ENCODE measurements around the gene KBTBD13.
A peak's percentile ranks its signal among the peaks of the same experiment; 100 is the strongest.
"Not testable (repeated sequence)": the region's sequence is repeated elsewhere in the genome, so short reads cannot be mapped to it uniquely, and the experiment has no call there.

The KBTBD13 gene

DNA sequence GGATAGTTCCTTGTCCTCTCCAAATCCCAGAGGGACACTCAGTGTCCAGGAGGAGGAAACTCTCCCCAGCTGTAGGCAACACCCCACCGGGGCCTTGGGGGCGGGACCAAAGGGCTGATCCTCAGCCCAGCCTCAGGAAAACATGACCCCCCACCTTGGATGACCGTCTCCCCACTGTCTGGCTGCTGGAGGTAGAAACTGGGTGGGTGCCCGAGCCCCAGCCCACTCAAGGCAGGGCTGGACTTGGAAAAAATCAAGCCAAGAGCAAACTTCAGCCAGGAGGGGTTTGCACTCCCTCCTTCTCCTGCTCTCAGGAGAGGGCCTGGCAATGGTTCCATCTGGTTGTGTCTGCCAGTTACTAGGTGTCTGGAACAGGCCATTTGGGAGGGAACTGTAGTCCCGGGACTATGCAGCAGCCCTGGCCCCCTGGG is 5.2 kb upstream of the KBTBD13 start:
- DNase-seq, result no peak

DNA sequence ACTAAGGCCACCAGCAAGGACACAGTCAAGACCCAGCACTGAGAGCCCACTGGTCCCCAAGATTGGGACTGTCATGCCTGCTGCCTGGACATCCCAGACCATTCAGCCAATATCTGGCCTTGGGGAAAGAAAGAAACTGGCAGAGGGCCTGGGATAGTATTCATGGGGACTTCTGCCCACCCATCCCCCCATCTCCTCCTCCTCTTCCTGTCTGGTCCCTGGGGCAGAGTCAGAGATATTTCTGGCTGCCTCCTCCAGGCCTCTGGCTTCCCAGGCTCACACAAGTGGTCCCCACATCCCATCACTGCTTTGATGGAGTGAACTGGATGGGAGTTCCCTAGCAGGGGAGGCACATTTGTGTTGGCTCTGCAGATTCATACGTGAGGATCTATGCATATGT is 4.5 kb upstream of the KBTBD13 start:
- no peak for DNase-seq

DNA sequence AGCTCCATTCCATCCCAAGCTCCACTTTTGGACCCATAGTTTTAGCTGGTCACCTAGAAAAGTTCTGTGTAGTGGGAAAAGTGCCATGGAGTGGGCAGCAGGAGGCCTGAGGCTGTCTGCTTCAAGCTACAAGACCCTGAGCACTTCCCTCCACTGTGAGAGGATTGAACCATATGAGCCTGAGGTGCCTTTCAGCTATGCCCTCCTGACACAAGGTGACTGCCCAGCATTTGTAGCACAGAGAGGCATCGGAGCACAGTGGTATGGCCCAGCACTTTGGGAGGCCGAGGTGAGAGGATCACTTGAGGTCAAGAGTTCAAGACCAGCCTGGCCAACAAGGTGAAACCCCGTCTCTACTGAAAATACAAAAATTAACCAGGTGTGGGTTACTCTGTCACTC is 3.9 kb upstream of the KBTBD13 start:
- DNase-seq, result no peak

DNA sequence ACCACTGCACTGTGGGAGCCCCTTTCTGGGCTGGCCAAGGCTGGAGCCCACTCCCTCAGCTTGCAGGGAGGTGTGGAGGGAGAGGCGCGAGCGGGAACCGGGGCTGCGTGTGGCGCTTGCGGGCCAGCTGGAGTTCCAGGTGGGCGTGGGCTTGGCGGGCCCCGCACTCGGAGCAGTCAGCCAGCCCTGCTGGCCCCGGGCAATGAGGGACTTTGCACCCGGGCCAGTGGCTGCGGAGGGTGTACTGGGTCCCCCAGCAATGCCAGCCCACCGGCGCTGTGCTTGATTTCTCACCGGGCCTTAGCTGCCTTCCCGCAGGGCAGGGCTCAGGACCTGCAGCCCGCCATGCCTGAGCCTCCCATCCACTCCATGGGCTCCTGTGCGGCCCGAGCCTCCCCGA is 1.6 kb upstream of the KBTBD13 start:
- not testable (repeated sequence) for DNase-seq

DNA sequence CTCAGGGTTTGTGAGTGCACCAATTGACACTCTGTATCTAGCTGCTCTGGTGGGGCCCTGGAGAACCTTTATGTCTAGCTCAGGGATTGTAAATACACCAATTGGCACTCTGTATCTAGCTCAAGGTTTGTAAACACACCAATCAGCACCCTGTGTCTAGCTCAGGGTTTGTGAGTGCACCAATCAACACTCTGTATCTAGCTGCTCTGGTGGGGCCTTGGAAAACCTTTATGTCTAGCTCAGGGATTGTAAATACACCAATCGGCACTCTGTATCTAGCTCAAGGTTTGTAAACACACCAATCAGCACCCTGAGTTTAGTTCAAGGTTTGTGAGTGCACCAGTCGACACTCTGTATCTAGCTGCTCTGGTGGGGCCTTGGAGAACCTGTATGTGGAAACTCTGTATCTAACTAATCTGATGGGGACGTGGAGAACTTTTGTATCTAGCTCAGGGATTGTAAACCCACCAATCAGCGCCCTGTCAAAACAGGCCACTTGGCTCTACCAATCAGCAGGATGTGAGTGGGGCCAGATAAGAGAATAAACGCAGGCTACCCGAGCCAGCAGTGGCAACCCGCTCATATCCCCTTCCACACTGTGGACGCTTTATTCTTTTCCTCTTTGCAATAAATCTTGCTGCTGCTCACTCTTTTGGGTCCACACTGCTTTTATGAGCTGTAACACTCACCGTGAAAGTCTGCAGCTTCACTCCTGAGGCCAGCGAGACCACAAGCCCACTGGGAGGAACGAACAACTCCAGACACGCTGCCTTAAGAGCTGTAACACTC is 745 bp upstream of the KBTBD13 start:
- DNase-seq, result not testable (repeated sequence)

DNA sequence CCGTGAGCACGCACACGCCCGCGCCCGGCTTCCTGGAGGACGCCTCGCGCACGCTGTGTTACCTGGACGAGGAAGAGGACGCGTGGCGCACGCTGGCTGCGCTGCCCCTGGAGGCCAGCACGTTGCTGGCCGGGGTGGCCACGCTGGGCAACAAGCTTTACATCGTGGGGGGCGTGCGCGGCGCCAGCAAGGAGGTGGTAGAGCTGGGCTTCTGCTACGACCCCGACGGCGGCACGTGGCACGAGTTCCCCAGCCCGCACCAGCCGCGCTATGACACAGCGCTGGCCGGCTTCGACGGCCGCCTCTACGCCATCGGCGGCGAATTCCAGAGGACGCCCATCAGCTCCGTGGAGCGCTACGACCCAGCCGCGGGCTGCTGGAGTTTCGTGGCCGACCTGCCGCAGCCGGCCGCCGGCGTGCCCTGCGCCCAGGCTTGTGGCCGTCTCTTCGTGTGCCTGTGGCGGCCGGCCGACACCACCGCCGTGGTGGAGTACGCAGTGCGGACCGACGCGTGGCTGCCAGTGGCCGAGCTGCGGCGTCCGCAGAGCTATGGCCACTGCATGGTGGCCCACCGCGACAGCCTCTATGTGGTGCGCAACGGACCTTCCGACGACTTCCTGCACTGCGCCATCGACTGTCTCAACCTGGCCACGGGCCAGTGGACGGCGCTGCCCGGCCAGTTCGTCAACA is 890 bp downstream of the KBTBD13 start:
- DNase-seq, result no peak

DNA sequence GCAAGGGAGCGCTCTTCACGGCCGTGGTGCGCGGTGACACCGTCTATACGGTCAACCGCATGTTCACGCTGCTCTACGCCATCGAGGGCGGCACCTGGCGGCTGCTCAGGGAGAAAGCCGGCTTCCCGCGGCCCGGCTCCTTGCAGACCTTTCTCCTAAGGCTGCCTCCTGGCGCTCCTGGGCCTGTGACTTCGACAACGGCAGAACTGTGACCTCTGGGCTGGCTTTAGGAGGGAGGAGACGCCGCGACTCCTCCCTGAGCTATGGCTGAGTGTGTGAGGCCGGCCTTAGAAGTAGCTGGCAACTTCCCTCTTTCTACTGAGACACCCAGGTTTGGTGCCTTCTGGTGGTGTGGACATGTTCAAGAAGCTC is 1.4 kb downstream of the KBTBD13 start:
- peak; percentile 19 for DNase-seq

DNA sequence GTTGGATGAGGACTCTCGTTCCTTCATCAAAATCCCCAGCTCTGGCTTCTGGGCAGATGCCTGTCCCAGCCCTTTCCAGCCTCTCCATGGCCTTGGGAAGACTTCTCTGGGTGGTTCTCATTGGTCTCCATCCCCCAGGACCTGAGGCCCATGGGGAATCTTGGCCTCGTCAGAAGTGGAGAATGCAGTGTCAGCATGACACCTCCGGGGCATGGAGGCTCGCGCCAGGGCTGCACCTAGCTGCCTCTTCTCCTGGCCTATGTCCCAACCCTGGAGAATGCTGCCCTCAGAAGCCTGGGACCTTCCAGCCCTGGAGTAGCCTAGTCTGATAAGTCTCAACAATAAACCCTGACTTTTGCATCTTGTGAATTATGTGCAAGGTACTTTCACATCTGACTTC is 3.0 kb downstream of the KBTBD13 start:
- no peak for DNase-seq

DNA sequence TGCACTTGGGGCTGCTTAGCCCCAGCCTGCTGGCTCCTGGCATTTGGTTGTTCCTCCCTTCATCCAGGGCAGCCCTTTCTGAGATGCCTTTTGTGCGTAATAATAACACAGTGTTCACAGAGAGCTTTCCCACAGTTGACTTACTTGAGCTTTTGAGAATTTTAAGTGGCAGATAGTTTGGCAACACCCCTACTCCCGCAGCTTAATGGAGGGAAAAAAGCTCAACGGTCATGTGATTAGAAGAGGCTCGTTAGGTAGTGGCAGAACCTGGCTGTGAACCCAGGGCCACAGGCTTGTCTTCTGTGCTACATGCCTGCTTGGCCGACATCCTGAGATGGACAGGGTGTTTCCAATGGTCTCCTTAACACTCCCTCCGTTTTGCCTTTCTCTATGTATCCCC is 4.7 kb downstream of the KBTBD13 start:
- no peak for DNase-seq

DNA sequence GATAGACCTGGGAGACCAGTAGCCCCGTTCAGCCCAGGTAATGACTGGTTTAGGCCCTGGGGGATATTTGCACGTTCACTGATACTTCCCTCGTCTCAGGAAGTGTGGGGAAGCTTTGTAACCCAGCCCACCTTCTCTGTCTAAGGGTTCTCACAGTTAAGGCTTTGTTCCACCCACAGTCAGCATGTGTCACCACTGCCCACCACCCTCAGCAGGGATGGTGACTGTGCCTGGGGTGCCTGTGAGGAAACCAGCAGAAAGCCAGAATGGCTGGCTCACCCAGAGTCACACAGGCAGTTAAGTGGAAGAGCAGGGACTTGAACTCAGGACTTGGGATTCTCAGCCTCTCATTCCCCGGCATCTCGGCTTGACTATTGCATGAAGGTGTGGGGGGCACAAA is 5.2 kb downstream of the KBTBD13 start:
- DNase-seq, result no peak

DNA sequence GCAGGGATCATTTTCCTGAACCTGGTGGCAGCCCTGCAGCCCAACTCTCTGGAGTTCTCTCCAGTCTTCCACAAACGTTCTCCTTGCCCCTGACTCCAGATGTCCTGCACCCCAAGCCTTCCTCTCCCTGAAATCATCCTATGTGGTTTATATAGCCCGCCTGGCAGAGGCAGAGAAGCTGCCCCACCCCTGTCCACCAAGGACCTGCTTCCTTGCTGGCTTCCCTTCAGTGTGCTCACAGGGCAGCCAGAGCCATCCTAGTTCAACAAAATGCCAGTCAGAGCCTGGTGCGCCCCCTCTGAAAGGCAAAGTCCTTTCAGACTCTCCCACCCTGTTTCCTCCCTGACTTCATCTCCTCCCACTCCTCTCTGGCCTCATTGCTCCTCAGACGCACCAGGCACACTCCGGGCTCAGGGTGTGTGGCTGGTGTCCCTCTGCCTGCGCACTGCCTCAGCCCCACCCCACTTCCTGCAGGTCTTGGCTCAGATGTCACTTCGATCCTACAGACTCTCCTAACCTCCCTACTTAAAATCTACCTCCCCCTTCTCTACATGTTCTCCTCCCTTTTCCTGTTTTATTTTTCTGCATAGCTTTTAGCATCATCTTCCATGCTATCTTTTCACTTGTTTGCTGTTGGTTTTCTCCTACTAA is 5.9 kb downstream of the KBTBD13 start:
- peak; percentile 11 for DNase-seq

DNA sequence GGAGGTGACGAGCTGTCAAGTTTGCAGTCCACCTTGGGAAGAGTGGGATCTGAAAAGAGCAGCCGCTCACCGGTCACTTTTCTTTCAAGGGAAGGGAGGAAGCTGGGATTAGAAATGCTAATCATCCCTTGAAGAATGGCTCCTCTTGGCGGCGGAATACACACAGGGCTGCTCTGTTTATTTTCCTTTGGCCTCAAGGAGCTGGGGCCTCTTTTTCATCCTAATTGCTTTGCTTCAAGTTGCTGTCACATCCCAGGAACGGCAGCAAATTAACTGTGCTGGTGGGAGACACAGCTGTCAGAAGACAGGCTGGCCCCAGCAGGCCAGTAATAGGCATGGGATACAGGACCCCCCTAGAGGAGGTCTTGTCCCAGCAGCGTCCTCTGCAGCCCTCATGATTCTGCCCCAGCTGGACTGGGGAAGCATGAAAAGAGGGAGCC is 6.7 kb downstream of the KBTBD13 start:
- DNase-seq, result no peak

DNA sequence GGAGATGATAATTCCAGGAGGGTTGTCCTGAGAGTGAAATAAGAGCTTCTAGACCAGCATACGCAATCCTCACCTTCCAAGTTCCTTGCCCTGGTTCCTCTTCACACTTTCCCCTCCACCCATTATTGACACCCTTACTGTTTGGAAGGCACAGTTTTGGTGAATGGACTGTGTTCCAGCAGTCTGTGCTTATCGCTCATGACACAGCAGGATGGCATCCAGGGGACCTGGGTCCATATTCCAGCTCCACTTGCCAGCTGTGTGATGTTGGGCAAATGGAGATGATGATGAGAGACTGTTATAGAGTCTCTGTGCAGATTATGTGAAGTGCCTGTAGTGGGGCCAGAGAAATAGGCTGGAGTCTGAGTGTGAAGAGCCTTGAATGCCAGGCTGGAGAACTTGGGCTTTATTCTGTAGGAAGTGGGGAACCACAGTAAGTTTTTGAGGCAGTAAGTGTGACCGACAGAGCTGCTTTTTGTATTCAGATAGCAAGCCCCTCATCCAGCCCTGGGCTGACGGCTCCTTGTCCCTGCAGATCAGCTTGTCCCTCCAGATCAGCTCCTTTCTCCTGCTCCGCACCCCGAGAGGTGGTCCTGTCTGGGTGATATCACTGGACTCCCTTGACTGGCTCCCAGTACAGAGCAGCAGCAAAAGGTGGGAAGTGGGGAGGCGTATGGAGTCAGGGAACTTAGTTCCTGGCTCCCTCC is 8.1 kb downstream of the KBTBD13 start:
- no peak for DNase-seq

DNA sequence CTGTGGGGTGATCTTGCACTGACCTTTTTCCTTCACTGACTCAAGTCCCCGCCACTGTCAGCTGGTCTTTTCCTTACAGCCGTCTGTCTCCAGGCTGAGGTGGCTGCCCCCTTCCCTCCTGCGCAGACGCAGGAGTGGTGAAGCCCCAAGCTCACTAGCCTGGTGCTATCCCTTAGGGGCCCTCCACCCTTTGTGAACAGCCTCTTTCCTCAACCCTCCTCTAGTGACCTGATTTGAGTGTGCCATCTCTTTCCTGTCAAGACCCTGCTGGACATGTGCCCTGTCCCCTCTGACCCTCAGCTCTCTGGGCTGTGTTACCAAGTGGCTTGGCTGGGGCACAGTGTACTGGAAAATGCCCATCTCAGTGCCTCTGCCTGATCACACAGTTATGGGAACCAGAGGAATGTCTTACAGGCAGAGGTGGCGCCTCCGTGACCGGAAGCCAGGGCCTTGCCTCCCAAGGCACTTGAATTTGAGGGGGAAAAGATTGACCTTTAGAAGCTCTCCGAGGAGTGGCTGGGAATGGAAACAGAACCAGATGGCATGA is 8.7 kb downstream of the KBTBD13 start:
- DNase-seq, result no peak

DNA sequence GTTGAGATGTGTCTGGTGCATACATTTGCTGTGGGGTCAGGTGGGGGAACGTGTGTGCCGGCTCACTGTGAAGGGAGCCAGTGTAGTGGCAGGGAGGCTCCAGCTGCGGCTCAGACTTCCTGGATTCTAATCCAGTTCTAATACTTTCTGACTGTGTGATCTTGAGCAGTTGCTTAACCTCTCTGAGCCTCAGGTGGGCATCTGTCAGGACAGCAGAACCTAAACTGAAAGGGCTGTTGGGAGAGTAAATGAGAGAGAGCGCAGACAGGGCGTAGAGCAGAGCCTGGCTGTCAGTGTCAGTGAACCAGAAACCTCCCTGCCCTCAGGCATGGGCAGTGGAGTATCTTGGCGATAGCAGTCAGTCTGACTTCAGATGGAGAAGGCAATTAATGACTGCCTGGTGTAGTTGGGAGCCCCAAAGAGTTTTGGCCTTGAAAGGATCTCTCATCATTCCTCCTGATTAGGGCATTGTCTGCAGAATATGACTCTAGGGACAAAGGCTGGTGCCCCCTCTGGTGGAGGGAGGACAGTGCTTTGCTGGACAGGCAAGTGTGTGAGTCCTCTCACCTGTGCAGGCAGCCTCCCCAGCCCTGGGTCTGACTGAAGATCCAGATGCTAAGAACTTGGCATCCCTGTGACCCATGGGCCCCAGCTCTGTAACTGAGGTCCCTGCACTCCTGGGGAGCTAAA is 9.6 kb downstream of the KBTBD13 start:
- DNase-seq, result no peak

DNA sequence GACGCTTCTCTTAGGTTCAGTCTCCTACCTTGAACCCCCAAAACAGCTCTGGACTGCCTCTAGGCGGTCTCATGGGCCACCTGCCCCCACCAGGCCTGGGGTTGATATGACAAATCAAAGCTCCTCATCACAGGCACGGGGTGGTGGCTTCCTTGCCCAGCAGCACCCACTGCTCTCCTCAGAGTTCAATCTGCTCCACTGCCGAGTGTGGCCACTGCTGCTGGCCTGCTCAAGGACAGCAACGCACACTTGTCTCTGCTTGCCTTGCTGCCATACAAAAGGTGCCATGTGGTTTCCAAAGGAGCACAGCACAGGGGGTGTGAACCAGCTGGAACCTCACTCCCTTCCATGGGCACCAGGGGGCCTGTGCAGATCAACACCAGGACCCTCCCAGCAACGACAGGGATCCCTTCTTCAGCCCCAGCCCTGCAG is 10.2 kb downstream of the KBTBD13 start:
- DNase-seq, result no peak

DNA sequence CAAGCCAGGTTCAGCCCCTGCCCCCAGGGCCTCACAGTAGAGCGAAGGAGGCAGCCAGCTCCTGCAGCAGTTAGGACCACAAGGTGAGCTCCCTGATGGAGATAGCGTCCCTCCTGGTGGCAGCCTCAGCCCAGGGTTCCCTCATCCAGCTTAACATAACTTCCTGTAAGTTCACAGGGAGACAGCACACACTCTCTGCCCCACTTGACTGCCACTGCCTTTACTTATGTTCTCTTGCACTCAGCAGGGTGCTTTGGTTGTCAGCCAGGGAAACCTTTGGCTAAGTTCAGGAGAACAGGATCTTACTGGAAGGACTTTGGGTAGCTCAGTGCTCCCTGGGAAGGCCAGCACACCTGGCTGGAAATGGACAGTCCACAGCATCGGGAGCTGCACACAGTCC is 10.9 kb downstream of the KBTBD13 start:
- DNase-seq, result no peak

DNA sequence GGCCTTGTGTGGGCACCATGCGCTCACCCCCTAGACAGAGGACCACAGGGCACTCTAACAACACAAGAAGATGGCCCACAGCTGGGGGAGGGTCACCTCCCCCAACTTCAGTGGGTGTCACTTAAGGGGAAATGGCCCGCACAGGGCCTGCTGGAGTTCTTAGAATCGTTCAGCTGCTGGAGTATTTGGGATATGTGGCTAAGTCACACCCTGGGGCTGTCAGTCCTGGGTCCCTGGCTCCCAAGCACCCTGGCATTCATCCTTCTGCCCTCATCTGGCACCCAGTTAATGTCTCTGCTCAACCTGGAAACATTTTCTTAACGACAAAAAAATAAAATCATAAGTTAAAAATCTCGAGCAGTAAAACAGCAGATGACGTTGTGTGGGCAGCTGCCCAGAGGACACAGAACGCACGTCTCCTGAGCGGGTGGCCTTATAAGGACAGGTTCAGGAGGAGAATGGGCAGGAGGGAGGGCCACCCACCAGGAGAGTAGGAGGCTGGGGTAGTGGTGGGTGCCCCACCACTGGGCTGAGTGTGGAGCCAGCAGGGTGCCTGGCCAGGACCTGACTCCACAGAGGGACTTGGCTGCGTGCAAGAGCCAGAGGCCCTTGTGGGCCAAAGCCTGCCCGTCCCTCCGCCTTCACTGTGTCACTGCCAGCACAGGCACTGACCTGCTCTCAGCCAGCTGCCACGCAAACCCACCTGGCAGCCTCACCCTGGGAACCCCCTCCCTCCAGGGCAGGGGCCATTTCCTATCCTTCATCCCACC is 11.5 kb downstream of the KBTBD13 start:
- no peak for DNase-seq

DNA sequence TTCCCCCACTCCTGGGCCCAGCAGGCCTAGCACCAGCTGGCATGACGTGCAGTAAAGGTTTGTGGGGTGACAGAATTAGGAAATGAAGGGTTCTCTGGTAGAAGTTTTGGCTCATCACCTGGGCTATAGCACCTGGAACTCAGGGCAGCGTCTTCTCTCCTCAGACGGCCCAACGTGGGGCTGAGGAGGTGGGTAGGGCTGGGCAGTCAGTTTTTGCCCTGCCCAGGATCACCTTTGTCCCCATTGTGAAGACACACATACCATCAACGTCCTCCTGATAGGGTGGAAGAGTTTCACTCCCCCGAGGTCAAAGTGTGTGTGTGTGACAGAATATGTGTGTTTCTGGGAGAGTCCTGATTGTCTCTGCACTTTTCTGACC is 12.1 kb downstream of the KBTBD13 start:
- DNase-seq, result no peak

DNA sequence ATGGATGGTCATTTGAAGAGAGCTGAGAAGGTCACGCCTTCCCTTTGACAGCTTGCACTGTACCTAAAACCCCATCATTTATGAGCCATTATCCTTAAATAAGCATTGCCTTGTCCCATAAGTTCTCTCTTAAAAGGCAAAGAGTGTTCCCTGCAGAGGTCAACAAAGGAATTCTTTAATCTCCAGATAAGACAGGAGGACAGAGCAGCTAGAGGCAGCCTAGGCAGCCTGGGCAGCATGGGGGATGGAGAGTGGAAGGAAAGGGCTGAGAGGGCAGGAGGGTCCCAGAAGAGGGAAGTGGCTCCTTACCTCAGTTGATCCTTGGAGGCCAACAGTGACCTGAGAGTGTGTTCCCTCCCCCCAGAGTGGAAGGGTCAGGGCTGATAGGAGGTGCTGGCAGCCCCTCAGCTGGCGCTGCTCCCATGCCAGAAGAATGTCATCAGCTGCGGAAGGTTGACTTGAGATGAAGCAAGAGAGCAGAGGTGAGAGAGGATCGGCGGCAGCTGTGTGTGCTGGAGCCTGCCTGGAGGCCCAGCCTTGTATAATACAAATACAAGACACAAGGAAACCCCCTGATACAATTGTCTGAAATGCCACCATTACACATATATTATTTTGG is 12.8 kb downstream of the KBTBD13 start:
- no peak for DNase-seq
